T-cell (primary cell): ENCODE data around the gene ECM1. TPM values are rescaled to one million over a fixed set of nuclear protein-coding genes. Genes with fewer than 3 reads are reported as not detected.
A peak's percentile ranks its signal among the peaks of the same experiment; 100 is the strongest.

Source experiments
- ATAC-seq, 4 experiments: fragments of 200-7000 bp in 3 of 4; fragments of 150-1000 bp in 1 of 4; cut with Tn5 transposase; replicated peaks in 1 of 4; 1 replicate in 3 of 4; 2 replicates in 1 of 4; pipeline ENCODE4 v1.10.0; 2021; ENCODE audit warnings: moderate library complexity in 3 of 4, mild to moderate bottlenecking in 2 of 4, moderate number of reproducible peaks in 1 of 4
- CTCF ChIA-PET, 2 donors: fragments of 300-600 bp; sonication (Branson Sonifier 250); formaldehyde crosslinking; loops; one replicate each; lab custom pipeline; 2022; ENCODE audit warnings: antibody characterized with exemption in 2 of 2; lab: Charles Lee
- POLR2A ChIA-PET, 2 donors: fragments of 300-600 bp; sonication (Branson Sonifier 250); formaldehyde crosslinking; loops; one replicate each; lab custom pipeline; 2022; ENCODE audit warnings: antibody characterized with exemption in 2 of 2; lab: Charles Lee
- DNase-seq, 35 experiments: peaks; one replicate each; pipeline versions ENCODE4 v3.0.0 to v3.0.0-alpha.2; 2013 to 2023
- H3K27ac ChIP-seq: one replicate; pipeline ENCODE4 v1.5.1; 2013; ENCODE audit warnings: low read length
- H3K27me3 ChIP-seq, 2 experiments: replicated peaks in 1 of 2; 1 replicate in 1 of 2; 2 replicates in 1 of 2; pipeline versions ENCODE4 v1.6.1 to v1.7.0; 2013; ENCODE audit warnings: low read length in 1 of 2, mixed read lengths in 1 of 2; ENCODE audit not compliant: control insufficient read depth in 2 of 2, insufficient read depth in 2 of 2; ENCODE audit errors: extremely low read depth in 1 of 2
- H3K36me3 ChIP-seq, 2 donors: 1 replicate in 1 of 2; 2 replicates in 1 of 2; pipeline versions ENCODE4 v1.6.1 to v1.7.0; 2013; ENCODE audit warnings: low read length in 1 of 2; ENCODE audit not compliant: control insufficient read depth in 2 of 2, insufficient read depth in 1 of 2; ENCODE audit errors: extremely low read depth in 1 of 2
- H3K4me1 ChIP-seq, 2 experiments: 1 replicate in 1 of 2; 2 replicates in 1 of 2; pipeline versions ENCODE4 v1.6.1 to v1.7.0; 2013; ENCODE audit warnings: low read length in 2 of 2, mixed read lengths in 1 of 2; ENCODE audit not compliant: insufficient read depth in 2 of 2, control insufficient read depth in 1 of 2; ENCODE audit errors: extremely low read depth in 1 of 2
- H3K4me3 ChIP-seq, 2 donors: 1 replicate in 1 of 2; 2 replicates in 1 of 2; pipeline versions ENCODE4 v1.5.1 to v1.7.0; 2013; ENCODE audit warnings: mild to moderate bottlenecking in 2 of 2, low read length in 1 of 2, moderate library complexity in 1 of 2; ENCODE audit not compliant: control insufficient read depth in 1 of 2; ENCODE audit errors: extremely low read depth in 1 of 2
- H3K9me3 ChIP-seq: 2 replicates; pipeline ENCODE4 v1.7.0; 2013
- H3K27ac Mint-ChIP-seq, 2 donors: one replicate each; pipeline ENCODE4 v1.8.0; 2020 to 2021; ENCODE audit warnings: mild to moderate bottlenecking in 2 of 2, mixed read lengths in 2 of 2
- H3K27me3 Mint-ChIP-seq, 2 donors: one replicate each; pipeline ENCODE4 v1.8.0; 2021 to 2022; ENCODE audit warnings: mixed read lengths in 2 of 2
- H3K36me3 Mint-ChIP-seq: one replicate; pipeline ENCODE4 v1.8.0; 2021; ENCODE audit warnings: mixed read lengths
- H3K4me1 Mint-ChIP-seq, 3 donors: one replicate each; pipeline ENCODE4 v1.8.0; 2020 to 2022; ENCODE audit warnings: mixed read lengths in 3 of 3, mild to moderate bottlenecking in 1 of 3
- H3K4me3 Mint-ChIP-seq, 3 donors: one replicate each; pipeline ENCODE4 v1.8.0; 2020 to 2022; ENCODE audit warnings: mild to moderate bottlenecking in 3 of 3, mixed read lengths in 3 of 3, moderate library complexity in 3 of 3
- H3K9me3 Mint-ChIP-seq, 3 donors: one replicate each; pipeline ENCODE4 v1.8.0; 2020 to 2022; ENCODE audit warnings: mixed read lengths in 3 of 3
- WGBS: methylation state at CpG from one replicate; pipeline ENCODE4 v1.1.5; 2013; ENCODE audit warnings: missing lambda C conversion rate; ENCODE audit not compliant: insufficient coverage; 5-methylcytosine and 5-hydroxymethylcytosine counted together
- total RNA-seq, 35 experiments: library from RNA in 6 of 35; stranded (reverse) in 6 of 35; fragments of 120-200 nt in 1 of 35; gene quantifications; one replicate each; pipeline versions ENCODE4 v1.2.1 to v1.2.4 and lab custom pipeline; 2013 to 2026

ECM1 gene
- total RNA-seq, 5 donors from 2014 or later (not counting 1 experiment from before 2014, with no cell fraction given) = 0.25 to 2.9 (median 1.2) TPM

DNA sequence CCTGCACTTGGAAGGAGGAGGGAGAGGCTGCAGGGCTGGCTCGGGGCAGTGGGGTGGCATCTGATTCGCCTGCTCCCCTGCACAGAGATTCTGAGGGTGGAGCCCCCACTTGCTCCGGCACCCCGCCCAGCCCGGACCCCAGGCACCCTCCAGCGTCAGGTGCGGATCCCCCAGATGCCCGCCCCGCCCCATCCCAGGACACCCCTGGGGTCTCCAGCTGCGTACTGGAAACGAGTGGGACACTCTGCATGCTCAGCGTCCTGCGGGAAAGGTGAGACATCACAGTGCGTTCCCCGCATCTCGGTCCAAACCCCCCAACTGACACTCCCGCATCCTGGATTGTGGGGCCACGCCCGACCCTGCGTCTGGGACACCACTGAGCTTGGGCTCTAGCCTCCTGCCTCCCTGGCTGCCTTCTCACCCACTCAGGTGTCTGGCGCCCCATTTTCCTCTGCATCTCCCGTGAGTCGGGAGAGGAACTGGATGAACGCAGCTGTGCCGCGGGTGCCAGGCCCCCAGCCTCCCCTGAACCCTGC lies 49.2 kb downstream of the ECM1 start:
- DNase-seq = no peak

DNA sequence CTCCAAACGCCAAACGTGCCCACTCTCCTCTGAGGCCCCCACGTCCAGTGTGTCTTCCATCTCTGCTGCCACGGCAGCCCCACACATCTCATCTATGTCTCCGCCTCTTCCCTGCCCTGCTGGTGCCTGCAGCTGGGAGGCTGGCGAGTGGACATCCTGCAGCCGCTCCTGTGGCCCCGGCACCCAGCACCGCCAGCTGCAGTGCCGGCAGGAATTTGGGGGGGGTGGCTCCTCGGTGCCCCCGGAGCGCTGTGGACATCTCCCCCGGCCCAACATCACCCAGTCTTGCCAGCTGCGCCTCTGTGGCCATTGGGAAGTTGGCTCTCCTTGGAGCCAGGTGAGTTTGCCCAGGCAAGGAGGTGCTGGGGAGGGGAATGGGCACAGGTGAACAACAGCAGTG lies 49.9 kb downstream of the ECM1 start:
- H3K9me3 ChIP-seq = no peaks in the 10 kb centered on the region
- CTCF ChIA-PET = interaction anchor here in 1 of 2 donors (1.2 kb wide), 1 partner anchor 72 kb away, joined by 4 read pairs; the partner anchor contains the start of gene ENSA
- POLR2A ChIA-PET = no interaction called here
- Mint-ChIP-seq H3K4me1 (peaks cover 21 to 39% (median 22%) of the 10 kb centered on the region in 3 donors), H3K27ac (no peak overlapping the region), H3K27me3 (no peaks in the 10 kb centered on the region), H3K4me3 (no peak overlapping the region), H3K36me3 (peaks cover 5% of the 10 kb centered on the region), H3K9me3 (no peaks in the 10 kb centered on the region)
- DNase-seq (no peak), ATAC-seq (no peak)
- WGBS = 92% methylated on average over 13 of the region's 15 CpGs
- H3K27ac ChIP-seq = no peak overlapping the region
- no peak overlapping the region for H3K4me3 ChIP-seq
- H3K27me3 ChIP-seq = peaks cover 0 to 6% of the 10 kb centered on the region in 2 experiments
- H3K4me1 ChIP-seq = peaks cover 6 to 41% of the 10 kb centered on the region in 2 experiments
- peaks cover 0 to 10% of the 10 kb centered on the region in 2 donors for H3K36me3 ChIP-seq

More for the DNA sequence above, 49.2 kb downstream of the ECM1 start:
- Histone ChIP-seq H3K27me3 (peaks cover 0 to 11% of the 10 kb centered on the region in 2 experiments), H3K9me3 (no peaks in the 10 kb centered on the region), H3K4me3 (no peak overlapping the region), H3K27ac (no peak overlapping the region), H3K4me1 (peaks cover 5 to 39% of the 10 kb centered on the region in 2 experiments), H3K36me3 (peaks cover 0 to 10% of the 10 kb centered on the region in 2 donors)
- no peak overlapping the region for H3K27ac Mint-ChIP-seq
- H3K9me3 Mint-ChIP-seq = no peaks in the 10 kb centered on the region
- H3K36me3 Mint-ChIP-seq = peaks cover 5% of the 10 kb centered on the region
- H3K4me3 Mint-ChIP-seq = no peak overlapping the region
- ATAC-seq = no peak
- WGBS = 93% methylated on average over 22 of the region's 26 CpGs
- CTCF ChIA-PET = interaction anchor here (0.6 to 0.7 kb wide), 3 partner anchors 18 to 33 kb away, joined by 3 read pairs; no protein-coding TSS in a partner anchor
- peaks cover 22 to 39% (median 24%) of the 10 kb centered on the region in 3 donors for H3K4me1 Mint-ChIP-seq
- POLR2A ChIA-PET = no interaction called here
- no peaks in the 10 kb centered on the region for H3K27me3 Mint-ChIP-seq

DNA sequence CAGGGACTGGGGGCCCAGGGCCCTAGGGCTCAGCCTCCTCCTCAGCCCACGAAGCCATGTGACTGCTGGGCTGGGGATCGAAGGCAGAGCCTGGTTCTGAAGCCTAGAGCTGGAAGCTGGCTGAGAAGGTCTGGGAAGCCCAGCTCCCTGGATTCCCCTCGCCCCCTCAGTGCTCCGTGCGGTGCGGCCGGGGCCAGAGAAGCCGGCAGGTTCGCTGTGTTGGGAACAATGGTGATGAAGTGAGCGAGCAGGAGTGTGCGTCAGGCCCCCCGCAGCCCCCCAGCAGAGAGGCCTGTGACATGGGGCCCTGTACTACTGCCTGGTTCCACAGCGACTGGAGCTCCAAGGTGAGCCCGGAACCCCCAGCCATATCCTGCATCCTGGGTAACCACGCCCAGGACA lies 50.4 kb downstream of the ECM1 start:
- ChIA-PET CTCF (interaction anchor here (0.9 to 3.7 kb wide), 4 partner anchors 22 to 71 kb away, joined by 3 to 21 read pairs (median 5); partner anchors contain the start of genes ENSA (in 1 of the 2) and MCL1 (in 1 of the 2)), POLR2A (interaction anchor here in 1 of 2 donors (1.0 kb wide), 1 partner anchor 21 kb away, joined by 4 read pairs; the partner anchor contains the start of gene MCL1)
- peaks cover 6 to 46% of the 10 kb centered on the region in 2 experiments for H3K4me1 ChIP-seq
- H3K27ac ChIP-seq = no peak overlapping the region
- Mint-ChIP-seq H3K36me3 (peaks cover 5% of the 10 kb centered on the region), H3K9me3 (no peaks in the 10 kb centered on the region), H3K4me3 (no peak overlapping the region), H3K4me1 (peaks cover 26 to 41% (median 27%) of the 10 kb centered on the region in 3 donors), H3K27ac (no peak overlapping the region), H3K27me3 (no peaks in the 10 kb centered on the region)
- no peak for ATAC-seq
- DNase-seq = no peak
- peaks cover 0 to 10% of the 10 kb centered on the region in 2 donors for H3K36me3 ChIP-seq
- H3K4me3 ChIP-seq = no peak overlapping the region
- H3K27me3 ChIP-seq = peaks cover 0 to 2% of the 10 kb centered on the region in 2 experiments
- no peaks in the 10 kb centered on the region for H3K9me3 ChIP-seq
- WGBS = 83% methylated on average over 11 of the region's 15 CpGs

DNA sequence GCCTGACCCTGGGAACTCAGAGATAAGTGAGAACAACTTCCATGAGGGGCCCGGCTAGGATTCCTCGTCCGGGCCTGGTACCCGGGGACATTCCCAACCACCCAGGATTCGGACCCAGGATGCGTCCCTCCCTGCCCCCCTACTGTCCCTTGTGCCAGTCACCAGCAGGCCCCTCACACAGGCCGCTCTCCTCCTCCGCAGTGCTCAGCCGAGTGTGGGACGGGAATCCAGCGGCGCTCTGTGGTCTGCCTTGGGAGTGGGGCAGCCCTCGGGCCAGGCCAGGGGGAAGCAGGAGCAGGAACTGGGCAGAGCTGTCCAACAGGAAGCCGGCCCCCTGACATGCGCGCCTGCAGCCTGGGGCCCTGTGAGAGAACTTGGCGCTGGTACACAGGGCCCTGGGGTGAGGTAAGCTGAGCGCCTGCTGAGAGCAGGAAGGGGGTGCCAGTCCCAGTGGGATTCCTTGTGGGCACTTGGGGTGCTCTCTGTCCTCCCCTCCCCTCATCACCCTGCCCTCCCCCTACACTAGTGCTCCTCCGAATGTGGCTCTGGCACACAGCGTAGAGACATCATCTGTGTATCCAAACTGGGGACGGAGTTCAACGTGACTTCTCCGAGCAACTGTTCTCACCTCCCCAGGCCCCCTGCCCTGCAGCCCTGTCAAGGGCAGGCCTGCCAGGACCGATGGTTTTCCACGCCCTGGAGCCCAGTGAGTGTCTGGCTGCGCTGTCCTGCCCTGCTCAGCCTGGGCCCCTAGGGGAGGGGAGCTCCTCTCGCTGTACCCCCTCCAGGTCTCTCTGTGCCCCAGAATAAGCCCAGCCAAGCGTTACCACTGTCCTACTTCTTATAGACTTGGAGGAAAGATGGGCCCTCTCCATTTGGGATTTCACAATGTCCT lies 51.1 kb downstream of the ECM1 start:
- peaks cover 10 to 52% of the 10 kb centered on the region in 2 experiments for H3K4me1 ChIP-seq
- H3K4me3 ChIP-seq = no peak overlapping the region
- no peak overlapping the region for H3K4me3 Mint-ChIP-seq
- peaks cover 0 to 10% of the 10 kb centered on the region in 2 donors for H3K36me3 ChIP-seq
- 91% methylated on average over 22 of the region's 28 CpGs for WGBS
- H3K27ac Mint-ChIP-seq = no peak overlapping the region
- H3K4me1 Mint-ChIP-seq = peaks cover 33 to 48% (median 34%) of the 10 kb centered on the region in 3 donors
- H3K27me3 ChIP-seq = peaks cover 0 to 2% of the 10 kb centered on the region in 2 experiments
- H3K9me3 Mint-ChIP-seq = no peaks in the 10 kb centered on the region
- no peak for ATAC-seq
- CTCF ChIA-PET = interaction anchor here (0.5 to 7.3 kb wide), 16 partner anchors 12 to 519 kb away, joined by 3 to 170 read pairs (median 4); partner anchors contain the start of genes MCL1 (in 2 of the 2), ENSA (in 1 of the 2) and GOLPH3L (in 1 of the 2)
- no peaks in the 10 kb centered on the region for H3K27me3 Mint-ChIP-seq
- peaks cover 5% of the 10 kb centered on the region for H3K36me3 Mint-ChIP-seq
- H3K9me3 ChIP-seq = no peaks in the 10 kb centered on the region
- POLR2A ChIA-PET = interaction anchor here (1.0 to 7.2 kb wide), 2 partner anchors 16 to 20 kb away, joined by 4 to 255 read pairs; partner anchors contain the start of gene MCL1 (in 2 of the 2)
- DNase-seq = no peak
- no peak overlapping the region for H3K27ac ChIP-seq

- no peak overlapping the region for H3K27ac ChIP-seq
- POLR2A ChIA-PET = interaction anchor here (1.6 to 7.2 kb wide), 3 partner anchors 15 to 68 kb away, joined by 10 to 255 read pairs (median 10); partner anchors contain the start of genes ENSA (in 1 of the 2) and MCL1 (in 1 of the 2)
- DNase-seq (no peak), ATAC-seq (no peak)
- H3K4me3 ChIP-seq = no peak overlapping the region
- peaks cover 39 to 54% (median 41%) of the 10 kb centered on the region in 3 donors for H3K4me1 Mint-ChIP-seq
- H3K4me3 Mint-ChIP-seq = peak overlapping the region in 1 of 3 donors; percentile 95
- H3K27me3 ChIP-seq = no peaks in the 10 kb centered on the region
- H3K27ac Mint-ChIP-seq = peak overlapping the region in 1 of 2 donors; percentile 100
- peaks cover 11 to 58% of the 10 kb centered on the region in 2 experiments for H3K4me1 ChIP-seq
- H3K27me3 Mint-ChIP-seq = no peaks in the 10 kb centered on the region
- H3K36me3 Mint-ChIP-seq = peaks cover 5% of the 10 kb centered on the region
- H3K9me3 ChIP-seq = no peaks in the 10 kb centered on the region
- H3K9me3 Mint-ChIP-seq = no peaks in the 10 kb centered on the region
- 72% methylated on average over 6 of the region's 10 CpGs for WGBS
- peaks cover 0 to 10% of the 10 kb centered on the region in 2 donors for H3K36me3 ChIP-seq
- CTCF ChIA-PET = interaction anchor here (0.5 to 7.3 kb wide), 14 partner anchors 11 to 518 kb away, joined by 3 to 170 read pairs (median 4); partner anchors contain the start of genes MCL1 (in 2 of the 2), ENSA (in 1 of the 2) and GOLPH3L (in 1 of the 2)
Observed at GRCh38 chr1:150559656-150560010, 51.7 kb downstream of the ECM1 start.
